Measurements from ENCODE around the gene CEP170.

CEP170 gene

GRCh38 chr1:243286409-243287122 lies 31.5 kb upstream of the CEP170 start:
- no peak overlapping the region for H3K9ac ChIP-seq (ENCODE audit: low read length)
- 0 out of 2 replicates have a peak overlapping the region, but pooled peaks have one; percentile 18 for H3K27ac ChIP-seq (ENCODE audit: low read depth, low read length)
- no peaks in the 10 kb centered on the region for H3K9me3 ChIP-seq (ENCODE audit: control insufficient read depth, insufficient read depth, low read depth, low read length)
- H3K36me3 ChIP-seq (ENCODE audit: control insufficient read depth, insufficient read depth, low read length), result no peaks in the 10 kb centered on the region
- H3K4me3 ChIP-seq (ENCODE audit: low read depth, low read length), result no peak overlapping the region
- peaks cover 6% of the 10 kb centered on the region; the same call in 1 of the 2 replicates for H3K4me1 ChIP-seq (ENCODE audit: control insufficient read depth, insufficient read depth, low read length)
- H3K27me3 ChIP-seq (ENCODE audit: control insufficient read depth, insufficient read depth, low read length), result no peaks in the 10 kb centered on the region

- H3K36me3 ChIP-seq (ENCODE audit: control insufficient read depth, insufficient read depth, low read length), result no peaks in the 10 kb centered on the region
- no peaks in the 10 kb centered on the region for H3K27me3 ChIP-seq (ENCODE audit: control insufficient read depth, insufficient read depth, low read length)
- H3K9me3 ChIP-seq (ENCODE audit: control insufficient read depth, insufficient read depth, low read depth, low read length), result no peaks in the 10 kb centered on the region
- peaks cover 6% of the 10 kb centered on the region; the same call in 1 of the 2 replicates for H3K4me1 ChIP-seq (ENCODE audit: control insufficient read depth, insufficient read depth, low read length)
- no peak overlapping the region for H3K27ac ChIP-seq (ENCODE audit: low read depth, low read length)
- no peak overlapping the region for H3K4me3 ChIP-seq (ENCODE audit: low read depth, low read length)
- H3K9ac ChIP-seq (ENCODE audit: low read length), result no peak overlapping the region
Measured at GRCh38 chr1:243281672-243282071, 26.6 kb upstream of the CEP170 start.

- Histone ChIP-seq H3K36me3 (ENCODE audit: control insufficient read depth, insufficient read depth, low read length) (no peaks in the 10 kb centered on the region), H3K27ac (ENCODE audit: low read depth, low read length) (no peak overlapping the region), H3K9me3 (ENCODE audit: control insufficient read depth, insufficient read depth, low read depth, low read length) (no peaks in the 10 kb centered on the region), H3K4me1 (ENCODE audit: control insufficient read depth, insufficient read depth, low read length) (peaks cover 6% of the 10 kb centered on the region; the same call in 1 of the 2 replicates), H3K4me3 (ENCODE audit: low read depth, low read length) (no peak overlapping the region), H3K27me3 (ENCODE audit: control insufficient read depth, insufficient read depth, low read length) (no peaks in the 10 kb centered on the region), H3K9ac (ENCODE audit: low read length) (no peak overlapping the region)
Measured at GRCh38 chr1:243280571-243281129, 25.6 kb upstream of the CEP170 start.

- Histone ChIP-seq H3K27me3 (ENCODE audit: control insufficient read depth, insufficient read depth, low read length) (no peaks in the 10 kb centered on the region), H3K36me3 (ENCODE audit: control insufficient read depth, insufficient read depth, low read length) (peaks cover 7% of the 10 kb centered on the region), H3K9me3 (ENCODE audit: control insufficient read depth, insufficient read depth, low read depth, low read length) (no peaks in the 10 kb centered on the region), H3K9ac (ENCODE audit: low read length) (no peak overlapping the region), H3K27ac (ENCODE audit: low read depth, low read length) (no peak overlapping the region), H3K4me3 (ENCODE audit: low read depth, low read length) (no peak overlapping the region), H3K4me1 (ENCODE audit: control insufficient read depth, insufficient read depth, low read length) (peaks cover 1% of the 10 kb centered on the region; the same call in 1 of the 2 replicates)
Measured at GRCh38 chr1:243275316-243275715, 20.2 kb upstream of the CEP170 start.

- peaks cover 15% of the 10 kb centered on the region for H3K4me1 ChIP-seq (ENCODE audit: control insufficient read depth, insufficient read depth, low read length)
- no peaks in the 10 kb centered on the region for H3K27me3 ChIP-seq (ENCODE audit: control insufficient read depth, insufficient read depth, low read length)
- no peak overlapping the region for H3K4me3 ChIP-seq (ENCODE audit: low read depth, low read length)
- H3K27ac ChIP-seq (ENCODE audit: low read depth, low read length), result no peak overlapping the region
- H3K36me3 ChIP-seq (ENCODE audit: control insufficient read depth, insufficient read depth, low read length), result peaks cover 7% of the 10 kb centered on the region
- no peak overlapping the region for H3K9ac ChIP-seq (ENCODE audit: low read length)
- no peaks in the 10 kb centered on the region for H3K9me3 ChIP-seq (ENCODE audit: control insufficient read depth, insufficient read depth, low read depth, low read length)
Measured at GRCh38 chr1:243273945-243274344, 18.9 kb upstream of the CEP170 start.

- no peak overlapping the region for H3K4me3 ChIP-seq (ENCODE audit: low read depth, low read length)
- H3K27me3 ChIP-seq (ENCODE audit: control insufficient read depth, insufficient read depth, low read length), result no peaks in the 10 kb centered on the region
- H3K36me3 ChIP-seq (ENCODE audit: control insufficient read depth, insufficient read depth, low read length), result peaks cover 7% of the 10 kb centered on the region
- peaks cover 18% of the 10 kb centered on the region for H3K4me1 ChIP-seq (ENCODE audit: control insufficient read depth, insufficient read depth, low read length)
- no peak overlapping the region for H3K27ac ChIP-seq (ENCODE audit: low read depth, low read length)
- no peaks in the 10 kb centered on the region for H3K9me3 ChIP-seq (ENCODE audit: control insufficient read depth, insufficient read depth, low read depth, low read length)
- no peak overlapping the region for H3K9ac ChIP-seq (ENCODE audit: low read length)
Measured at GRCh38 chr1:243273506-243273905, 18.4 kb upstream of the CEP170 start.

- Histone ChIP-seq H3K36me3 (ENCODE audit: control insufficient read depth, insufficient read depth, low read length) (peaks cover 7% of the 10 kb centered on the region), H3K27ac (ENCODE audit: low read depth, low read length) (no peak overlapping the region), H3K9ac (ENCODE audit: low read length) (no peak overlapping the region), H3K4me1 (ENCODE audit: control insufficient read depth, insufficient read depth, low read length) (peaks cover 18% of the 10 kb centered on the region), H3K4me3 (ENCODE audit: low read depth, low read length) (no peak overlapping the region), H3K27me3 (ENCODE audit: control insufficient read depth, insufficient read depth, low read length) (no peaks in the 10 kb centered on the region), H3K9me3 (ENCODE audit: control insufficient read depth, insufficient read depth, low read depth, low read length) (no peaks in the 10 kb centered on the region)
Measured at GRCh38 chr1:243272401-243272800, 17.3 kb upstream of the CEP170 start.

- H3K4me3 ChIP-seq (ENCODE audit: low read depth, low read length), result no peak overlapping the region
- H3K27ac ChIP-seq (ENCODE audit: low read depth, low read length), result no peak overlapping the region
- H3K36me3 ChIP-seq (ENCODE audit: control insufficient read depth, insufficient read depth, low read length), result peaks cover 7% of the 10 kb centered on the region
- H3K9ac ChIP-seq (ENCODE audit: low read length), result no peak overlapping the region
- no peaks in the 10 kb centered on the region for H3K9me3 ChIP-seq (ENCODE audit: control insufficient read depth, insufficient read depth, low read depth, low read length)
- no peaks in the 10 kb centered on the region for H3K27me3 ChIP-seq (ENCODE audit: control insufficient read depth, insufficient read depth, low read length)
- peaks cover 18% of the 10 kb centered on the region for H3K4me1 ChIP-seq (ENCODE audit: control insufficient read depth, insufficient read depth, low read length)
Measured at GRCh38 chr1:243271996-243272395, 16.9 kb upstream of the CEP170 start.

GRCh38 chr1:243270097-243270864 lies 15.2 kb upstream of the CEP170 start:
- Histone ChIP-seq H3K27me3 (ENCODE audit: control insufficient read depth, insufficient read depth, low read length) (no peaks in the 10 kb centered on the region), H3K9ac (ENCODE audit: low read length) (no peak overlapping the region), H3K4me1 (ENCODE audit: control insufficient read depth, insufficient read depth, low read length) (peaks cover 18% of the 10 kb centered on the region), H3K36me3 (ENCODE audit: control insufficient read depth, insufficient read depth, low read length) (peaks cover 7% of the 10 kb centered on the region), H3K9me3 (ENCODE audit: control insufficient read depth, insufficient read depth, low read depth, low read length) (no peaks in the 10 kb centered on the region), H3K27ac (ENCODE audit: low read depth, low read length) (no peak overlapping the region), H3K4me3 (ENCODE audit: low read depth, low read length) (no peak overlapping the region)

GRCh38 chr1:243269461-243269801 lies 14.3 kb upstream of the CEP170 start:
- Histone ChIP-seq H3K9me3 (ENCODE audit: control insufficient read depth, insufficient read depth, low read depth, low read length) (no peaks in the 10 kb centered on the region), H3K9ac (ENCODE audit: low read length) (no peak overlapping the region), H3K4me1 (ENCODE audit: control insufficient read depth, insufficient read depth, low read length) (peaks cover 18% of the 10 kb centered on the region), H3K27ac (ENCODE audit: low read depth, low read length) (no peak overlapping the region), H3K36me3 (ENCODE audit: control insufficient read depth, insufficient read depth, low read length) (peaks cover under 1% of the 10 kb centered on the region; the same call in 1 of the 2 replicates), H3K4me3 (ENCODE audit: low read depth, low read length) (no peak overlapping the region), H3K27me3 (ENCODE audit: control insufficient read depth, insufficient read depth, low read length) (no peaks in the 10 kb centered on the region)

All from HUES6 (cell line).